ENCODE data around the gene SFXN1. TPM values are rescaled to one million over a fixed set of nuclear protein-coding genes. Genes with fewer than 3 reads are reported as not detected.

Gene SFXN1
- total RNA-seq, 1 donor from 2014 or later, result 84.3 TPM

DNA sequence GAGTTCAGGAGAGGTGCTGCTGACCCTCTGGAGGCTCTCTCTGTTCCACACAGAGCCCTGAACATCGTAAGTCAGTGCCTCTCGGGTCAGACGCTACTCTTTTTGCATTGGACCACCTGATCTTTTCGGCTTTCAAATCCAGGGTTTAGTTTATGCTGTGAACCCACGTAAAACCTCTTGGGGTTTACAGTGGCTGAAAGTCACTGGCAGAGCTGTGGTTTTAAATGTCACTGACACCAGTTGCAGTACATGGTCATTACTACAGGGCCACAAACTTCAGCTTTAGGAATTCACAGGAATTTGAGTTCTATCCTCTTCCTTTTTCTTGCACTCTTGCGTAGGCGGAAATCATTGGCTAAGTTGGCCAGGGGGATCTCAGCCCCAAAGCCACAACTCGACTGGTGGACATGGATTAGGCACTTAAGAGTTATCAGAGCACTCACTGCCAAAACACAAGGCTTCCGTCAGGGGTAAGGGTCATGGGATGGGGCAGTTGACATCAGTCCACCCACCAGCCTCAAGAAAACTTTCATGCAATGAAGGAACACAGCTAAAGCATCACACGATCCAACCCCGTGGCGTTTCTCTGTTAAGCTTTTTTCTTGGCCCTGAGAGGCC, 76.9 kb downstream of the SFXN1 start:
- Mint-ChIP-seq H3K27ac (no peak overlapping the region), H3K36me3 (no peaks in the 10 kb centered on the region)
- DNase-seq (ENCODE audit: extremely low spot score, unreplicated experiment), result no peak

GRCh38 chr5:175556794-175557193, 78.4 kb downstream of the SFXN1 start:
- H3K27me3 Mint-ChIP-seq, result no peaks in the 10 kb centered on the region
- DNase-seq (ENCODE audit: extremely low spot score, unreplicated experiment), result no peak
- no peak overlapping the region for H3K27ac Mint-ChIP-seq
- TF ChIP-seq, protein P1, sequence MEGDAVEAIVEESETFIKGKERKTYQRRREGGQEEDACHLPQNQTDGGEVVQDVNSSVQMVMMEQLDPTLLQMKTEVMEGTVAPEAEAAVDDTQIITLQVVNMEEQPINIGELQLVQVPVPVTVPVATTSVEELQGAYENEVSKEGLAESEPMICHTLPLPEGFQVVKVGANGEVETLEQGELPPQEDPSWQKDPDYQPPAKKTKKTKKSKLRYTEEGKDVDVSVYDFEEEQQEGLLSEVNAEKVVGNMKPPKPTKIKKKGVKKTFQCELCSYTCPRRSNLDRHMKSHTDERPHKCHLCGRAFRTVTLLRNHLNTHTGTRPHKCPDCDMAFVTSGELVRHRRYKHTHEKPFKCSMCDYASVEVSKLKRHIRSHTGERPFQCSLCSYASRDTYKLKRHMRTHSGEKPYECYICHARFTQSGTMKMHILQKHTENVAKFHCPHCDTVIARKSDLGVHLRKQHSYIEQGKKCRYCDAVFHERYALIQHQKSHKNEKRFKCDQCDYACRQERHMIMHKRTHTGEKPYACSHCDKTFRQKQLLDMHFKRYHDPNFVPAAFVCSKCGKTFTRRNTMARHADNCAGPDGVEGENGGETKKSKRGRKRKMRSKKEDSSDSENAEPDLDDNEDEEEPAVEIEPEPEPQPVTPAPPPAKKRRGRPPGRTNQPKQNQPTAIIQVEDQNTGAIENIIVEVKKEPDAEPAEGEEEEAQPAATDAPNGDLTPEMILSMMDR (conservative IDR thresholded peaks at IDR 0.05), result no peak
- H3K4me3 Mint-ChIP-seq, result no peak overlapping the region
- H3K36me3 Mint-ChIP-seq, result no peaks in the 10 kb centered on the region
- H3K4me1 Mint-ChIP-seq (ENCODE audit: unreplicated experiment), result peaks cover 14% of the 10 kb centered on the region
- H3K9me3 Mint-ChIP-seq, result peaks cover 11% of the 10 kb centered on the region

More for the DNA sequence above, 76.9 kb downstream of the SFXN1 start:
- Mint-ChIP-seq H3K27me3 (peaks cover 3% of the 10 kb centered on the region), H3K4me1 (ENCODE audit: unreplicated experiment) (peaks cover 14% of the 10 kb centered on the region), H3K4me3 (no peak overlapping the region), H3K9me3 (peaks cover 11% of the 10 kb centered on the region)
- TF ChIP-seq, protein P1 (conservative IDR thresholded peaks at IDR 0.05), result no peak

DNA sequence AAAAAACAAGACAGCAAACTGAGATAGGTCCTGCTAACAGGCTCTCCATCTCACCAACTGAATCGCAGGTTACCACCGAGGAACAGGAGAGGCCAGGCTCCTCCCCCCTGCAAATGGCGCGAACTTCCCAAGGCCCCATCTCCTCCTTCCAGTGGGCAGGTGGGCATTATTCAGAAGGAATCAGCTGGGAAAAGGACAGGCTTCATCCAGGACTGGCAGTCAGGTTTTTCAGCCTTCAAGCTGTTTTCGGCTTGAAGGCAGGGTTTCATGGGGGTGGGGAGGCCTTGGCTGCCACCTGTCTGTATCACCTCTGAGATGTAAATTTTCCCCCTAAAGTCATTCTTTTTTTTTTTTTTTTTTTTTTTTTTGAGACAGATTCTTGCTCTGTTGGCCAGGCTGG, 79.4 kb downstream of the SFXN1 start:
- Mint-ChIP-seq H3K27ac (no peak overlapping the region), H3K4me3 (no peak overlapping the region), H3K4me1 (ENCODE audit: unreplicated experiment) (peaks cover 14% of the 10 kb centered on the region), H3K9me3 (peaks cover 11% of the 10 kb centered on the region), H3K36me3 (no peaks in the 10 kb centered on the region), H3K27me3 (no peaks in the 10 kb centered on the region)
- TF ChIP-seq, protein P1 (conservative IDR thresholded peaks at IDR 0.05), result no peak
- no peak for DNase-seq (ENCODE audit: extremely low spot score, unreplicated experiment)

- Mint-ChIP-seq H3K4me1 (ENCODE audit: unreplicated experiment) (peaks cover 14% of the 10 kb centered on the region), H3K9me3 (peaks cover 11% of the 10 kb centered on the region), H3K36me3 (no peaks in the 10 kb centered on the region), H3K27ac (peak overlapping the region; percentile 87), H3K4me3 (peak overlapping the region; percentile 77), H3K27me3 (no peaks in the 10 kb centered on the region)
- TF ChIP-seq, protein P1 (conservative IDR thresholded peaks at IDR 0.05), result no peak
- no peak for DNase-seq (ENCODE audit: extremely low spot score, unreplicated experiment)
Observed at GRCh38 chr5:175558801-175559480, 80.6 kb downstream of the SFXN1 start.

- Mint-ChIP-seq H3K27ac (peak overlapping the region; percentile 87), H3K36me3 (no peaks in the 10 kb centered on the region), H3K4me1 (ENCODE audit: unreplicated experiment) (peaks cover 14% of the 10 kb centered on the region), H3K9me3 (peaks cover 4% of the 10 kb centered on the region), H3K27me3 (no peaks in the 10 kb centered on the region), H3K4me3 (peak overlapping the region; percentile 77)
- no peak for DNase-seq (ENCODE audit: extremely low spot score, unreplicated experiment)
- TF ChIP-seq, protein P1 (conservative IDR thresholded peaks at IDR 0.05), result no peak
Observed at GRCh38 chr5:175560011-175560410, 81.7 kb downstream of the SFXN1 start.

All from type B pancreatic cell (in vitro differentiated cells).